Stimulated activated CD4-positive, alpha-beta T cell treated with anti-CD3 and anti-CD28 coated beads, Interleukin-1b, Interleukin-23, amount 100 ng/mL, for 1 hour (primary cell): ENCODE data around the gene BCDIN3D.
"Not testable (repeated sequence)": the region's sequence is repeated elsewhere in the genome, so short reads cannot be mapped to it uniquely, and the experiment has no call there.

Experiments used
- DNase-seq, 2 donors: peaks; one replicate each; pipeline ENCODE4 v3.0.0-alpha.2; 2020; ENCODE audit warnings: low read depth in 2 of 2

The BCDIN3D gene

GRCh38 chr12:49842519-49843352 is at the start of gene BCDIN3D:
Gene BCDIN3D, minus strand, starts transcription at chr12:49843106. Its CDS starts 19 bp downstream, at chr12:49843087.
- peak; percentile 80 to 85 for DNase-seq

GRCh38 chr12:49892084-49892731 is 49.3 kb upstream of the BCDIN3D start:
- DNase-seq: no peak

- DNase-seq: no peak
Measured at GRCh38 chr12:49891476-49891875, 48.6 kb upstream of the BCDIN3D start.

- no peak for DNase-seq
Measured at GRCh38 chr12:49891012-49891411, 48.1 kb upstream of the BCDIN3D start.

GRCh38 chr12:49890096-49890461 is 47.2 kb upstream of the BCDIN3D start:
- no peak for DNase-seq

- no peak for DNase-seq
Measured at GRCh38 chr12:49889361-49890095, 46.6 kb upstream of the BCDIN3D start.

- no peak for DNase-seq
Measured at GRCh38 chr12:49888461-49889151, 45.7 kb upstream of the BCDIN3D start.

GRCh38 chr12:49887536-49888401 is 44.9 kb upstream of the BCDIN3D start:
- DNase-seq: no peak

GRCh38 chr12:49887091-49887490 is 44.2 kb upstream of the BCDIN3D start:
- DNase-seq: no peak

- no peak for DNase-seq
Measured at GRCh38 chr12:49885663-49886461, 43.0 kb upstream of the BCDIN3D start.

GRCh38 chr12:49885118-49885517 is 42.2 kb upstream of the BCDIN3D start:
- no peak for DNase-seq

GRCh38 chr12:49882851-49883464 is 40.1 kb upstream of the BCDIN3D start:
- no peak for DNase-seq

GRCh38 chr12:49882248-49882850 is 39.4 kb upstream of the BCDIN3D start:
- no peak for DNase-seq

- DNase-seq: no peak
Measured at GRCh38 chr12:49881415-49882247, 38.7 kb upstream of the BCDIN3D start.

- no peak for DNase-seq
Measured at GRCh38 chr12:49880756-49881414, 38.0 kb upstream of the BCDIN3D start.

GRCh38 chr12:49879065-49879464 is 36.2 kb upstream of the BCDIN3D start:
- not testable (repeated sequence) for DNase-seq

GRCh38 chr12:49878021-49878420 is 35.1 kb upstream of the BCDIN3D start:
- no peak for DNase-seq

GRCh38 chr12:49877066-49877465 is 34.2 kb upstream of the BCDIN3D start:
- no peak for DNase-seq
